Type B pancreatic cell (in vitro differentiated cells): ENCODE results near the gene BRAT1. TPM values are rescaled to one million over a fixed set of nuclear protein-coding genes. Genes with fewer than 3 reads are reported as not detected.
A peak's percentile ranks its signal among the peaks of the same experiment; 100 is the strongest.

Source experiments
- DNase-seq: peaks from one replicate; pipeline ENCODE4 v3.0.0; 2021; ENCODE audit warnings: mixed read lengths; ENCODE audit not compliant: unreplicated experiment; ENCODE audit errors: extremely low spot score
- H3K27ac Mint-ChIP-seq: 2 replicates; pipeline ENCODE4 v1.8.0; 2021; ENCODE audit warnings: mild to moderate bottlenecking, mixed read lengths
- H3K27me3 Mint-ChIP-seq: 2 replicates; pipeline ENCODE4 v1.8.0; 2021; ENCODE audit warnings: mixed read lengths
- H3K36me3 Mint-ChIP-seq: 2 replicates; pipeline ENCODE4 v1.8.0; 2021; ENCODE audit warnings: mixed read lengths
- H3K4me1 Mint-ChIP-seq: one replicate; pipeline ENCODE4 v1.8.0; 2021; ENCODE audit warnings: mixed read lengths; ENCODE audit not compliant: unreplicated experiment
- H3K4me3 Mint-ChIP-seq: 2 replicates; pipeline ENCODE4 v1.8.0; 2021; ENCODE audit warnings: mild to moderate bottlenecking, mixed read lengths
- H3K9me3 Mint-ChIP-seq: 2 replicates; pipeline ENCODE4 v1.8.0; 2021; ENCODE audit warnings: mixed read lengths
- CTCF ChIP-seq: fragments of 200-600 bp; sonication (generic); conservative IDR thresholded peaks from 2 replicates; pipeline ENCODE4 v1.5.0; 2021; ENCODE audit warnings: antibody characterized with exemption, mild to moderate bottlenecking
- long read RNA-seq: library from polyadenylated mRNA; unstranded; transcript quantifications from one replicate; pipeline ENCODE4 v2.0.0, GENCODE V29; 2020
- total RNA-seq: library from RNA; stranded (reverse); gene quantifications from 2 replicates; pipeline ENCODE4 v1.2.1, GENCODE V29; 2021; ENCODE audit warnings: low replicate concordance

BRAT1 gene
- 25.2 and 40.3 TPM in 2 replicates for total RNA-seq
- long read RNA-seq, partial matches to known transcripts: 2 of 3 reads
- long read RNA-seq, other reads (novel, unspliced or antisense): 1 of 3 reads

GRCh38 chr7:2555121-2556052 is at the start of gene BRAT1:
Gene BRAT1 (minus strand): TSS chr7:2555524. CDS start chr7:2554431, 1,093 bp downstream.
- peak; percentile 66 for TF ChIP-seq CTCF
- Mint-ChIP-seq H3K9me3 (no peaks in the 10 kb centered on the region), H3K36me3 (peaks cover 4% of the 10 kb centered on the region), H3K4me3 (peak within 1 kb of the TSS; percentile 89), H3K4me1 (peaks cover 21% of the 10 kb centered on the region), H3K27ac (peak within 1 kb of the TSS; percentile 88), H3K27me3 (no peaks in the 10 kb centered on the region)
- peak; percentile 97 for DNase-seq

GRCh38 chr7:2604608-2605174 is 49.4 kb upstream of the BRAT1 start:
- Mint-ChIP-seq H3K9me3 (no peaks in the 10 kb centered on the region), H3K27me3 (no peaks in the 10 kb centered on the region), H3K36me3 (peaks cover 9% of the 10 kb centered on the region), H3K4me3 (no peak overlapping the region), H3K27ac (no peak overlapping the region), H3K4me1 (peaks cover 12% of the 10 kb centered on the region)
- no peak for TF ChIP-seq CTCF
- DNase-seq: no peak

GRCh38 chr7:2603044-2603965 is 48.0 kb upstream of the BRAT1 start:
- Mint-ChIP-seq H3K4me3 (no peak overlapping the region), H3K27ac (no peak overlapping the region), H3K9me3 (no peaks in the 10 kb centered on the region), H3K4me1 (peaks cover 6% of the 10 kb centered on the region), H3K36me3 (peaks cover 13% of the 10 kb centered on the region), H3K27me3 (no peaks in the 10 kb centered on the region)
- TF ChIP-seq CTCF: no peak
- no peak for DNase-seq

- Mint-ChIP-seq H3K4me1 (peaks cover 2% of the 10 kb centered on the region), H3K36me3 (peaks cover 13% of the 10 kb centered on the region), H3K9me3 (no peaks in the 10 kb centered on the region), H3K27ac (no peak overlapping the region), H3K4me3 (no peak overlapping the region), H3K27me3 (no peaks in the 10 kb centered on the region)
- no peak for TF ChIP-seq CTCF
- no peak for DNase-seq
Measured at GRCh38 chr7:2602406-2603043, 47.2 kb upstream of the BRAT1 start.

GRCh38 chr7:2601907-2602306 is 46.6 kb upstream of the BRAT1 start:
- no peaks in the 10 kb centered on the region for H3K4me1 Mint-ChIP-seq

More at GRCh38 chr7:2601907-2602306, 46.6 kb upstream of the BRAT1 start:
- Mint-ChIP-seq H3K36me3 (peaks cover 13% of the 10 kb centered on the region), H3K27ac (no peak overlapping the region), H3K9me3 (no peaks in the 10 kb centered on the region), H3K27me3 (no peaks in the 10 kb centered on the region), H3K4me3 (no peak overlapping the region)
- TF ChIP-seq CTCF: no peak
- DNase-seq: no peak
